Natural killer cell treated with Interleukin-12 subunit alpha and Interleukin-12 subunit beta and Interleukin-15 and Interleukin-18, amount 100 ng/mL, for 72 hours (primary cell): ENCODE data around the gene DHRS1. TPM values are rescaled to one million over a fixed set of nuclear protein-coding genes. Genes with fewer than 3 reads are reported as not detected.
A peak's percentile ranks its signal among the peaks of the same experiment; 100 is the strongest.
"Not testable (repeated sequence)": the region's sequence is repeated elsewhere in the genome, so short reads cannot be mapped to it uniquely, and the experiment has no call there.

ENCODE experiments used
- ATAC-seq, 2 donors: fragments of 150-1000 bp; cut with Tn5 transposase in 1 of 2; sonication (Bioruptor Pico), chemical (Tn5 transposase) in 1 of 2; 2 replicates each; pipeline ENCODE4 v1.10.0; 2021
- DNase-seq: peaks from one replicate; pipeline ENCODE4 v3.0.0; 2022; ENCODE audit warnings: low spot score
- H3K27ac Mint-ChIP-seq, 2 donors: 1 replicate in 1 of 2; 2 replicates in 1 of 2; pipeline ENCODE4 v1.8.0; 2022; ENCODE audit warnings: mixed read lengths in 2 of 2, mild to moderate bottlenecking in 1 of 2, moderate library complexity in 1 of 2
- H3K27me3 Mint-ChIP-seq, 2 donors: 1 replicate in 1 of 2; 2 replicates in 1 of 2; pipeline ENCODE4 v1.8.0; 2022; ENCODE audit warnings: mixed read lengths in 2 of 2
- H3K36me3 Mint-ChIP-seq: one replicate; pipeline ENCODE4 v1.8.0; 2022; ENCODE audit warnings: mixed read lengths
- H3K4me1 Mint-ChIP-seq, 2 donors: 1 replicate in 1 of 2; 2 replicates in 1 of 2; pipeline ENCODE4 v1.8.0; 2022; ENCODE audit warnings: low read depth in 2 of 2, mixed read lengths in 2 of 2, mild to moderate bottlenecking in 1 of 2
- H3K4me3 Mint-ChIP-seq: one replicate; pipeline ENCODE4 v1.8.0; 2022; ENCODE audit warnings: mixed read lengths
- H3K9me3 Mint-ChIP-seq: 2 replicates; pipeline ENCODE4 v1.8.0; 2022; ENCODE audit warnings: mixed read lengths
- total RNA-seq, 2 donors: library from RNA; stranded (reverse); gene quantifications; one replicate each; pipeline ENCODE4 v1.2.3, GENCODE V29; 2022

Gene DHRS1
- total RNA-seq, 2 donors from 2014 or later, result 15.6 to 17.4 TPM

- Mint-ChIP-seq H3K36me3 (peaks cover 6% of the 10 kb centered on the region), H3K27ac (no peak within 1 kb of the TSS), H3K27me3 (peaks cover 8 to 18% of the 10 kb centered on the region in 2 donors)
Measured at GRCh38 chr14:24334431-24335291, 35.1 kb upstream of the DHRS1 start, which contains the start of gene ADCY4. ADCY4 (minus strand) TSS chr14:24335071; CDS start chr14:24334652, 419 bp downstream.

GRCh38 chr14:24332268-24332993 lies 32.9 kb upstream of the DHRS1 start:
- Mint-ChIP-seq H3K4me1 (peaks cover 51 to 60% of the 10 kb centered on the region in 2 donors), H3K27me3 (peaks cover 8 to 18% of the 10 kb centered on the region in 2 donors), H3K9me3 (no peaks in the 10 kb centered on the region), H3K36me3 (peaks cover 6% of the 10 kb centered on the region), H3K27ac (peak overlapping the region; percentile 62 to 75), H3K4me3 (peak overlapping the region; percentile 91)
- DNase-seq (peak; percentile 82), ATAC-seq (peak; percentile 68 to 71)

More at GRCh38 chr14:24334431-24335291, 35.1 kb upstream of the DHRS1 start, which contains the start of gene ADCY4:
- DNase-seq, result no peak
- ATAC-seq, result no peak
- Mint-ChIP-seq H3K4me3 (peak within 1 kb of the TSS; percentile 51), H3K9me3 (no peaks in the 10 kb centered on the region), H3K4me1 (peaks cover 46 to 58% of the 10 kb centered on the region in 2 donors)

- ATAC-seq (no peak), DNase-seq (no peak)
- H3K9me3 Mint-ChIP-seq, result no peaks in the 10 kb centered on the region
- H3K36me3 Mint-ChIP-seq, result peaks cover 6% of the 10 kb centered on the region
- H3K4me1 Mint-ChIP-seq, result peaks cover 58 to 65% of the 10 kb centered on the region in 2 donors
- peak overlapping the region; percentile 91 for H3K4me3 Mint-ChIP-seq
- peaks cover 8 to 18% of the 10 kb centered on the region in 2 donors for H3K27me3 Mint-ChIP-seq
- H3K27ac Mint-ChIP-seq, result peak overlapping the region; percentile 62 to 75
Measured at GRCh38 chr14:24331731-24332267, 32.2 kb upstream of the DHRS1 start.

- ATAC-seq (no peak), DNase-seq (no peak)
- peaks cover 8 to 18% of the 10 kb centered on the region in 2 donors for H3K27me3 Mint-ChIP-seq
- H3K4me3 Mint-ChIP-seq, result no peak overlapping the region
- H3K27ac Mint-ChIP-seq, result peak overlapping the region in 1 of 2 donors; percentile 69
- H3K9me3 Mint-ChIP-seq, result no peaks in the 10 kb centered on the region
- H3K36me3 Mint-ChIP-seq, result peaks cover under 1% of the 10 kb centered on the region
- peaks cover 58 to 65% of the 10 kb centered on the region in 2 donors for H3K4me1 Mint-ChIP-seq
Measured at GRCh38 chr14:24330973-24331674, 31.5 kb upstream of the DHRS1 start.

GRCh38 chr14:24329736-24330135 lies 30.2 kb upstream of the DHRS1 start:
- no peaks in the 10 kb centered on the region for H3K9me3 Mint-ChIP-seq
- peaks cover 52 to 62% of the 10 kb centered on the region in 2 donors for H3K4me1 Mint-ChIP-seq
- ATAC-seq (peak; percentile 94), DNase-seq (peak; percentile 96)
- H3K36me3 Mint-ChIP-seq, result no peaks in the 10 kb centered on the region
- H3K4me3 Mint-ChIP-seq, result peak overlapping the region; percentile 59
- H3K27ac Mint-ChIP-seq, result peak overlapping the region; percentile 69 to 88
- peaks cover under 1 to 13% of the 10 kb centered on the region in 2 donors for H3K27me3 Mint-ChIP-seq

GRCh38 chr14:24329073-24329663 lies 29.6 kb upstream of the DHRS1 start:
- Mint-ChIP-seq H3K27me3 (peaks cover 0 to 13% of the 10 kb centered on the region in 2 donors), H3K36me3 (no peaks in the 10 kb centered on the region), H3K27ac (peak overlapping the region; percentile 69 to 88), H3K4me1 (peaks cover 50 to 62% of the 10 kb centered on the region in 2 donors), H3K9me3 (no peaks in the 10 kb centered on the region), H3K4me3 (peak overlapping the region; percentile 59)
- ATAC-seq, result no peak
- peak; percentile 55 for DNase-seq

- Mint-ChIP-seq H3K4me3 (peak overlapping the region; percentile 3), H3K4me1 (peaks cover 47 to 62% of the 10 kb centered on the region in 2 donors), H3K27me3 (peaks cover 0 to 16% of the 10 kb centered on the region in 2 donors), H3K27ac (peak overlapping the region in 1 of 2 donors; percentile 17)
- ATAC-seq, H3K36me3 Mint-ChIP-seq, H3K9me3 Mint-ChIP-seq, DNase-seq: not testable (repeated sequence)
Measured at GRCh38 chr14:24327914-24328313, 28.3 kb upstream of the DHRS1 start.

GRCh38 chr14:24327303-24327702 lies 27.7 kb upstream of the DHRS1 start:
- Mint-ChIP-seq H3K4me1 (peaks cover 45 to 55% of the 10 kb centered on the region in 2 donors), H3K9me3 (no peaks in the 10 kb centered on the region), H3K4me3 (peak overlapping the region; percentile 3), H3K27me3 (peaks cover 3 to 18% of the 10 kb centered on the region in 2 donors), H3K36me3 (no peaks in the 10 kb centered on the region), H3K27ac (peak overlapping the region in 1 of 2 donors; percentile 17)
- DNase-seq (no peak), ATAC-seq (no peak)

- no peak for DNase-seq
- H3K27me3 Mint-ChIP-seq, result peaks cover 8 to 16% of the 10 kb centered on the region in 2 donors
- H3K4me3 Mint-ChIP-seq, result no peak overlapping the region
- H3K27ac Mint-ChIP-seq, result no peak overlapping the region
- no peaks in the 10 kb centered on the region for H3K36me3 Mint-ChIP-seq
- no peaks in the 10 kb centered on the region for H3K9me3 Mint-ChIP-seq
- peaks cover 36 to 42% of the 10 kb centered on the region in 2 donors for H3K4me1 Mint-ChIP-seq
- ATAC-seq, result no peak
Measured at GRCh38 chr14:24325963-24326362, 26.4 kb upstream of the DHRS1 start.

- no peak overlapping the region for H3K27ac Mint-ChIP-seq
- peaks cover 27 to 33% of the 10 kb centered on the region in 2 donors for H3K4me1 Mint-ChIP-seq
- no peak overlapping the region for H3K4me3 Mint-ChIP-seq
- no peaks in the 10 kb centered on the region for H3K9me3 Mint-ChIP-seq
- no peak for ATAC-seq
- peaks cover 8 to 12% of the 10 kb centered on the region in 2 donors for H3K27me3 Mint-ChIP-seq
- no peaks in the 10 kb centered on the region for H3K36me3 Mint-ChIP-seq
- no peak for DNase-seq
Measured at GRCh38 chr14:24325041-24325530, 25.5 kb upstream of the DHRS1 start.

GRCh38 chr14:24324024-24324423 lies 24.4 kb upstream of the DHRS1 start:
- H3K4me3 Mint-ChIP-seq, result no peak overlapping the region
- no peak overlapping the region for H3K27ac Mint-ChIP-seq
- DNase-seq, result peak; percentile 37
- no peak for ATAC-seq
- H3K4me1 Mint-ChIP-seq, result peaks cover 17 to 23% of the 10 kb centered on the region in 2 donors
- no peaks in the 10 kb centered on the region for H3K36me3 Mint-ChIP-seq
- H3K9me3 Mint-ChIP-seq, result no peaks in the 10 kb centered on the region
- peaks cover 13 to 14% of the 10 kb centered on the region in 2 donors for H3K27me3 Mint-ChIP-seq

- H3K9me3 Mint-ChIP-seq, result no peaks in the 10 kb centered on the region
- ATAC-seq (no peak), DNase-seq (peak; percentile 39)
- no peak overlapping the region for H3K4me3 Mint-ChIP-seq
- H3K27me3 Mint-ChIP-seq, result peaks cover 15 to 17% of the 10 kb centered on the region in 2 donors
- H3K27ac Mint-ChIP-seq, result no peak overlapping the region
- peaks cover 10 to 16% of the 10 kb centered on the region in 2 donors for H3K4me1 Mint-ChIP-seq
- no peaks in the 10 kb centered on the region for H3K36me3 Mint-ChIP-seq
Measured at GRCh38 chr14:24323341-24323740, 23.8 kb upstream of the DHRS1 start.
